Measurements from ENCODE around the gene CUX1.

CUX1 gene

GRCh38 chr7:102073931-102074880, 256.8 kb downstream of the CUX1 start:
- DNase-seq (ENCODE audit: low spot score): no peak

DNA sequence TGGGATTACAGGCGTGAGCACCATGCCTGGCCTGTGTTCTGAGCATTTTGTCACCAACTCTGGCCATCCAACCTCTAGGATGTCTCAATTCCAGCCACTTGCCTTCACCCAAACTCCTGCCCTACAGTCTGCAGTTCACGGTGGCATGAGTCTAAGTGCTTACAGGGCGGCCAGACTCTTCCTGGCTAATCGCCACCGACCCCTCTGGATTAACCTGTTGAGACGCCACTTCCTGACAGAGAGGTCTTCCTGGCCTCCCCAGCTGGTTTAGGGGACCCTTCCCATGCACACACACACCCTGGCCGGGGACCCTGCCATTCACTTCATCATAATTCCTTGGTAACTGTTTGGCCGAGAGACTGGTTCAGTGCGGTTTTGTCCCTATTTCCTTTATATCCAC, 257.7 kb downstream of the CUX1 start:
- no peak for DNase-seq (ENCODE audit: low spot score)

- DNase-seq (ENCODE audit: low spot score): no peak
Measured at GRCh38 chr7:102075553-102076135, 258.2 kb downstream of the CUX1 start.

- DNase-seq (ENCODE audit: low spot score): no peak
Measured at GRCh38 chr7:102077081-102077480, 259.7 kb downstream of the CUX1 start.

DNA sequence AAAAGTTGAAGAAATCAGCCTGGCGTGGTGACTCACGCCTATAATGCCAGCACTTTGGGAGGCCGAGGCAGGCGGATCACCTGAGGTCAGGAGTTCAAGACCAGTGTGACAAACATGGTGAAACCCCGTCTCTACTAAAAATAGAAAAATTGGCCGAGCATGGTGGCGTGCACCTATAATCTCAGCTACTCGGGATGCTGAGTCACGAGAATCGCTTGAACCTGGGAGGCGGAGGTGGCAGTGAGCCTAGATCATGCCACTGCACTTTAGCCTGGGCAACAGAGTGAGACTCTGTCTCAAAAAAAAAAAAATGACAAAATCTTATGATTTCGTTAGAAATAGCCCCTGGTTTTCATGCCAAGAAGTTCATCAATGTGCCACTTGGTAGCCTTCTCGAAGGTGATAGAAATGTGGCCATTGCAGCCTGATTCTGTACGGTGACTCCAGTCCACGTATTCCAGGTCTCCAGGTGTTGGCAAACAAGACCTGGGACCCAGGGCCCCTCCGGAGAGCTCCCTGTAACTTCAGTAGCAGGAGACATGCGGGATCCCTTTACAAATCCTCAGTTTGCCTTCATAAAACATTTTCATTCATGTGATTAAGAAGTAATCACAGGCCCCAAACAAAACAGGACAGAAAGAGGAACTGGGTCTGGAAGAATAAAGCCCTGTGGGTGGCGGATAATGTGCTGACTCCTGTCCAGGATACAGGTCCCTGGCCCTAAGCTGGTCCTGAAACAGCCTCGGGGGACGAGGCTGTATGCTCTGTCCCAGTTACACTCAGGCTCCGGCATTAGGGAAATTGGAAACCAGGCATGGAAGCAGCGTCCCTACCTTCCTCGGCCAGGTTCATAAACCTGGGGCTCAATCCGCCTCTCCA, 262.0 kb downstream of the CUX1 start:
- DNase-seq (ENCODE audit: low spot score): peak; percentile 22

GRCh38 chr7:102080019-102080433, 262.6 kb downstream of the CUX1 start:
- DNase-seq (ENCODE audit: low spot score): peak; percentile 23

DNA sequence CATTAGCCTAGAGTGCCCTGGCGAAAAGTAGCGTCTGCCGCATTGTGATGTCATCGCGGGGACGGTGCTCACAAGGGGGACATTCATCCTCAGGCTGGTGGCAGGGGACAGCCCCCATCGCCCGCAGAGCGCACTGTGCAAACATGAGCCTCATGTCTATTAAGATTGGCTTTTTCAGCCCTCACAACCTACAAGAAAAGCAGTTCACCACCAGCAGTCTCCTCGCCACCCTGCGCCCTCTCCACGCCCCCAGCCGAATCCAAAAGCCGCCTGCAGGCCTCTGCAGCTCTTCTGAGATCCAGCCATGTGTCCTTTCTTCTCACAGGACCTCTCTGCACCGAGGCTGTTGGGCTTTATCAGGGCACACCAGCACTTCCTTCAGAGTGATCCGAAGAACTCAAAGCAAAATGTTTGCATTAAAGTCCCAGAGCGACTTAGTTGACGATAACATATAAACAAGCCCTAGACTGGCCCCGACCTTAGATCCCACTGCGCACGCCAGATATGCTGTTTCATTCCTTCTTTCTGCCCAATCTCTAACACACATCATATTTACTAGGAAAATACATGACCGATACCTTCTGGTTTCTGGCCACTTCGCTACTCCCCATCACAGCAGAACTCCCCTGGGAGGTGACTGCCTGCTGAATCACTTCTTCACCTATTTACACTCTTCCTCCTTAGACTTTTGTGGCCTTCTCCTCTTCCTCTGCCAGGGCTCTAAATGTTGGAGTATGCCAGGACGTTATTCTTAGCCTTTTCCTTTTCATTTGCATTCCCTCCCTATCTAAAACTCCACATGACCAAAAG, 263.2 kb downstream of the CUX1 start:
- no peak for DNase-seq (ENCODE audit: low spot score)

GRCh38 chr7:102081244-102081627, 263.8 kb downstream of the CUX1 start:
- DNase-seq (ENCODE audit: low spot score): peak; percentile 20

DNA sequence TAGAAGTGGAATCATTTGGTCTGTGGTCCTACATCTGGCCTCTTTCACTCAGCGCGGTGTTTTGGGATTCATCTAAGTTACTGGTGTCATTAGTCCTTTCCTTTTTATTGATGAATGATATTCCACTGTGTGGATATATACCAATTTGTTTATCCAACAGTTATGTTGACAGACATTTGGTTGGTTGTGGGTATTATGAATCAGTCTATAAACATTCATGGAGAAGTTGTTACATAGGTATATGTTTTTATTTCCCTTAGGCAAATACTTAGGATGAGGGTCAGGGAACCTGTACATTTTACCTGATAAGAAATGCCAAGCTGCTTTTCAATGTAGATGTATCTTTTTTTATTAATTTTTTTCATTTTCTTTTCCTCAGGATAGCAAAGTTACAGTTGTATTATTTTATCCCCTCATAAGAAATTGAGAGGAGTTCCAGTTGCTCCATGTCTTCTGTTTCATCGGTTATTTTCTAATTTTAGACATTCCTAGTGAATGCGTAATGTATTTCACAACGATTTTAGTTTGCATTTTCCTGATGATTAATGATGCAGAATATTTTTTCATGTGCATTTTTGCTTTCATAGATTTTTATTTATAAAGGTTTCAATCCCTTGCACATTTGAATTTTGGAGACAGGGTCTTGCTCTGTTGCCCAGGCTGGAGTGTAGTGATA, 265.4 kb downstream of the CUX1 start:
- DNase-seq (ENCODE audit: low spot score): peak; percentile 17

DNA sequence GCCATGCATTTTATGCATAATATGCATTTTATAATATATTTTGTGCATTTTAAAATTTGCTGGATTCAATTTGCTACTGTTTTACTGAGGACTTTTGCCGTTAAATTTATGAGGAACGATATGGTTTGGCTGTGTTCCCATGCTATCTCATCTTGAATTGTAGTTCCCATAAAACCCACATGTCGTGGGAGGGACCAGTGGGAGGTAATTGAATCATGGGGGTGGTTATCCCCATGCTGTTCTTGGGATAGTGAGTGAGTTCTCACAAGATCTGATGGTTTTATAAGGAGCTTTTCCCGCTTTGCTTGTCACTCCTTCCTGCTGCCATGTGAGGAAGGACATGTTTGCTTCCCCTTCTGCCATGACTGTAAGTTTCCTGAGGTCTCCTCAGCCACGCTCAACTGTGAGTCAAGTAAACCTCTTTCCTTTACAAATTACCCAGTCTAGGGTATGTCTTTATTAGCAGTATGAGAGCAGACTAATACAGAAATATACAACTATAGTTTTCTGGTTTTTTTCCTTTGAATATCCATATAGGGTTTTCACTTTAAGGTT, 267.9 kb downstream of the CUX1 start:
- DNase-seq (ENCODE audit: low spot score): no peak

GRCh38 chr7:102089175-102090098, 272.0 kb downstream of the CUX1 start:
- no peak for DNase-seq (ENCODE audit: low spot score)

DNA sequence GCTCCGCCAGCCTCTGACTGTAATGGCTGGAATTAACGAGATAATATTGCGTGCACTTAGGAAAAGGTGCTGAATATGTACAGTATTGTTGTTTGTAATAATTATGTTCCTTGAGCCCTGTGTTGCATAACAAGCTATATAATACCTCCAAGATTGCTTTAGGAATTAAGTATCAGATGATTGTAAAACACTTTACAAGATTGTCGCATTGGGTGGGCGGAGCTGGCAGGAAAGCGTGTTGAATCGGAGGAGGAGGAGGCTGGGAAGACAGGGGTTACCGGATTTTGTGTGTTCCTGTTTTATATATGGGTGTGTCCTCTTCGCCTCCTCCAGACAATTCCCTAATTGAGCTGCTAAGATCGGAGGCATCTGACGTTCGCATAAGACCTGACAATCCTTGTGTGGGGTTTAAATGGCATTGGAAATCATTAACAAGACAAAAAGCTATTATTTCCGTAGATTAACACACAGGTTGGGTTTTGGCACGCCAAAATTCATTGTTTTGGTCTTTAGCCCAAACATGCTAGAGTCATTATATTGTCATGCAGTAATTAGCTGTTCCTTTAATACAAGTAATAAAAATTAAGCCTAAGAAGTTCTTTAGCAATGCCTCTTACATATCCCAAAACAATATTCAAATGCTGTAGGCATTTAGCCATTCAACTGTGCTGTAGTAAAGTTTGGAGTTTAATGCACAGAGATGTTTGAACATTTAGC, 276.3 kb downstream of the CUX1 start:
- DNase-seq (ENCODE audit: low spot score): no peak

DNA sequence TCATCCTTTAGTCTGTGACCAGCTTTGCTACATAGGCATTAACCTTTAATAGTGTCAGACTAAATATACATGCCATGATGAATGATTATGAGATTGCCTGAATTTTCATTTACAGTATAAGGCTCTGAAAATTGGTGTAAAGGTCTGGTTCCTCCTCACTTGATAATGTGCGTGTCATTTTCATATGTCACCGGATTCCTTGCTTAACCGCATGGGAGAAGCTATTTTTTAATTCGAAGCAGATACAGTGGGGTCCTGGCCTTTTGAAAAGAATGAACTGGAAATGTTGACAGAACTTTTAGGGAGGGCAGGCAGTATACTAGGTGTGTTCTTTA, 276.9 kb downstream of the CUX1 start:
- no peak for DNase-seq (ENCODE audit: low spot score)

- no peak for DNase-seq (ENCODE audit: low spot score)
Measured at GRCh38 chr7:102095321-102096011, 278.0 kb downstream of the CUX1 start.

DNA sequence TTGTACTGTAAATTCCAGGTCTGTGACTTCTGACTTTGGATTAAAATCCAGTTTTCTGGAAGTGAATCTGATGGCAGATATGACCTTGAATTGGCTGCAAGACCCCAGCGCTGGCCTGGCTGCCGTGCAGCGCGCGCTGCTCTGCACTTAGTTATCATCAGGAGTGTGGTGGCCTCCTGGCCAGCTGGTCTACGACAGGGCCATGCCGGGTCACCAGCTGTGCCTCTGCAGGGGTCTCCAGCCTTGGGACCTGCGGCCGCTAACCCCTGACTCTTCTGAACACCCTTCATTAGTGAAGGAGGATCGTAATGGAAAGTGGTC, 278.5 kb downstream of the CUX1 start:
- DNase-seq (ENCODE audit: low spot score): no peak

DNA sequence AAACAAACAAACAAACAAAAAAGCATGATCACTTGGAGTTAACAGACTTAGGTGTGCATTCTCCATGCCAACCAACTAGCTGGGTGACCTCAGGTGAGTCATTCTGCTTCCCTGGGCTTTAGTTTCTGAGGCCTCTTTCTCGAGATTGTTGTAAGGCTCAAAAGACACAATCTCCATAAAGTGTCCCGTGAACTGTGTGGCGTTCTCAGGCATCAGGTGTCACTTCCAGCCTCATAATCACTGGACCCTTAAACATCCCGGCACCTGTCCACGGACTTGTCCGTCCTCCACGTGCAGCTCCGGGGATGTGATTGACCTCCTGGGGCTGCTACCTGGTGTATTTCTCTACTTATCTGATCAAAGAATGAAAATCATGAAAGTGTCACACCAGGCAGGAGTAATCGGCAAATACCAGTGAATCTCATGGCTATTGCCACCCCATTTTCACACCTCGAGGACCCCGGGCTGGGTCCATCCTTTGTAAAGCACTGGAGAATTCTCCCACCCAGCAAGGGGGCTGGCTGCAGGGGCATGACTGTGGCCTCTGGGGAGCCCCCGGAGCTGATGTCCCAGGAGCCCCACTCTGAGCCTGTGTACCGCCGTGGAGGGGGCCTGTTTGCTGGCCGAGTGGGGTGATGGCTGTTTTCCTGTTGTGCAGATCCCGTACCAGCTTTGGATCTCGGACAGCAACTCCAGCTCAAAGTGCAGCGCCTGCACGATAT, 279.4 kb downstream of the CUX1 start:
- DNase-seq (ENCODE audit: low spot score): no peak

DNA sequence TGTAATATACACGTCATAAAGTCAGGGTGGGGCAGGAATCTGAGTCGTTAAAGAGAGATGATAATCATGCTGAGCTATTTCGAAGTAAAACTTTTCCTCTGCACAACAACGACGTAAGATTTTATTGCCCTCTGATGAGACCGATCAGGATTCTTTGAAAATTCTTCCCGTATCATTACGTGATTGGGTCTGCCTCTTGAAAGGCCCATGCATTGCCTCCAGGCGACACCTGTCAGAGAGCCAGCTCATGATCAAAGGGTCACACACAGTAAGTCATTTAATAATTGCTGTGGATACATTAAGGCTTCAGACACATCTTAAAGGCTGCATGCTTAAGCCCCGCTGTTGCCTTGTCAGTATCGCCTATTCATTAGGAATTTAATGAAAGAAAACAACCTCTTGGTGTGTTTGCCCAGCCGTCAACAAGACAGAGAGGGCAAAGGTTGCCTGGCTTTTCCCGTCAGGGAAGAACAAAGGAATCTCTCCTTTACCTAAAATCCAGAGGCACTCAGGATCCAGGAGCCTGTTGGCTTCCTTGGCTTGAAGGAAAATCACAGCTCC, 280.3 kb downstream of the CUX1 start:
- no peak for DNase-seq (ENCODE audit: low spot score)

DNA sequence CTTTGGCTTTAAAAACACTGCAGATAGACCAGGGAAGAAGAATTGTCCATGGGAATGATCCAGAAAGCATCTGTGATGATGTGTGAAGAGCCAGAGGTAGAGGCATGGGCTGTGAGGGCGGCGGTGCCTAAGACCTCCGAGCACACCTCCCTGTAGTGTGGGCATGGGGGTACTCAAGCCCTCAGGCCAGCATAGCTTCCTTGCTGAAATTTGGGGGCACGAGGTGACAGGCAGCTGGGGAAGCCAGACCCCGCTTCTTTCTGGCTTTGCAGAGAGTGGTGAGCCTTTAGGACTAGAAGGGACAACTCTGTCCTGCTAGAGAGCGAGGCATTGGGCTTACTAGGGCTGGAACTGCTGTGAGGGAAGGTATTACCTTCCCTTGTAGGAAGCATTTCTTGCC, 281.6 kb downstream of the CUX1 start:
- DNase-seq (ENCODE audit: low spot score): no peak

Measured in left forelimb (tissue), 1 donor.